ENCODE measurements around the gene KCTD1. TPM values are rescaled to one million over a fixed set of nuclear protein-coding genes. Genes with fewer than 3 reads are reported as not detected.

Gene KCTD1
- total RNA-seq, 2 experiments from 2014 or later: 3.0 to 3.5 TPM

- ATAC-seq: no peak
- no peaks in the 10 kb centered on the region for H3K27me3 Mint-ChIP-seq (ENCODE audit: low read depth)
- no peaks in the 10 kb centered on the region for H3K36me3 Mint-ChIP-seq (ENCODE audit: low read depth)
- H3K9me3 Mint-ChIP-seq (ENCODE audit: insufficient read depth): no peaks in the 10 kb centered on the region
- H3K4me3 Mint-ChIP-seq: no peak overlapping the region
- ChIA-PET CTCF (interaction anchor here (1.8 kb wide), 1 partner anchor 22 kb away, joined by 5 read pairs; no protein-coding TSS in a partner anchor), POLR2A (no interaction called here)
- no peak for DNase-seq
- H3K27ac Mint-ChIP-seq: no peak overlapping the region
- no peaks in the 10 kb centered on the region for H3K4me1 Mint-ChIP-seq (ENCODE audit: low read depth)
These were observed 143.1 kb downstream of the KCTD1 start for GRCh38 chr18:26405190-26405801.

Small RNA genes within 50 kb of the gene (microRNA-seq; reads per million reads assigned to microRNA genes)
- not detected for gene MIR8057

Data from activated CD8-positive, alpha-beta T cell treated with anti-CD3 and anti-CD28 coated beads, Interleukin-2, amount 10 ng/mL, durations not matched to agents 7 days and 5 days (primary cell).